Activated CD4-positive, alpha-beta T cell treated with anti-CD3 and anti-CD28 coated beads, Interleukin-2, amount 50 U/mL, for 24 hours (primary cell): Measurements from ENCODE around the gene LRRC72.
"Not testable (repeated sequence)": the region's sequence is repeated elsewhere in the genome, so short reads cannot be mapped to it uniquely, and the experiment has no call there.

Experiments used
- DNase-seq, 2 donors: peaks; one replicate each; pipeline ENCODE4 v3.0.0-alpha.2; 2020; ENCODE audit warnings: low read depth in 1 of 2, low spot score in 1 of 2

LRRC72 gene

DNA sequence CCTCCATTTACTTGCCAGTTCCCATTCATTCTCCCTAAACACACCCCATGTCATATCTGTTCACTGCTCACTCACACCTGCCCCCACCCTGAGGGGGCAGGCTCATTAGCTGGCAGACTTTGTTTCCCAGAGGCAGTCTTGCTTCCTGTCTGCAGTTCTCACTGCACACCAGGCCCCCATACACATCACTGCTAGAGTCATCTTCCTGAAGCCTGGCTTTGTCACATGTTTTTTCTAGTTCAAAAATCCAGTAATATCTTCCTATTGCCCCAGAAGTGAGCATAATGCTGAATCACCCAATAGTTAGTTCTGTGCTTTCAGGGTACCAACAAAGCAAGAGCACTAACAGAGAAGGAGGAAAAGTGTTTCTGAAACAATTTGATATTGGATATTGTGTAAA lies 1.9 kb downstream of the LRRC72 start:
- DNase-seq = no peak

DNA sequence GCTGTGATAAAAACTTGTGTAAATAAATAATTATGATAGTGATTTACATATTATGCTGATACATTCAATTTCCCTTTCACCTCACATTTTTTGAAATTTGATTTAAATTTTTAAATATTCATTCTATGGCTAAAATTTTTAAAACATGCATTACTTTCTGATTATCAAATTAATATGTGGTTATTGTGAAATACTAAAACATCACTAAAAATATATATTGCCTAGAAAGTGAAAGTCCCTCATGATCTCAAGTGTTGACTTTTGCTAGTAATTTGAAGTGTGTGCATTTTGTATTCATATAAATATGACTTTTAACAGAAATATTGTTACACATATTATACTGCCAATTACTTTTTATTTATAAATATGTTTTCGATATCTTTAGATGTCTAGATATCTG lies 3.1 kb downstream of the LRRC72 start:
- DNase-seq = no peak

GRCh38 chr7:16531707-16532106 lies 5.1 kb downstream of the LRRC72 start:
- no peak for DNase-seq

GRCh38 chr7:16532272-16532671 lies 5.6 kb downstream of the LRRC72 start:
- DNase-seq = no peak

DNA sequence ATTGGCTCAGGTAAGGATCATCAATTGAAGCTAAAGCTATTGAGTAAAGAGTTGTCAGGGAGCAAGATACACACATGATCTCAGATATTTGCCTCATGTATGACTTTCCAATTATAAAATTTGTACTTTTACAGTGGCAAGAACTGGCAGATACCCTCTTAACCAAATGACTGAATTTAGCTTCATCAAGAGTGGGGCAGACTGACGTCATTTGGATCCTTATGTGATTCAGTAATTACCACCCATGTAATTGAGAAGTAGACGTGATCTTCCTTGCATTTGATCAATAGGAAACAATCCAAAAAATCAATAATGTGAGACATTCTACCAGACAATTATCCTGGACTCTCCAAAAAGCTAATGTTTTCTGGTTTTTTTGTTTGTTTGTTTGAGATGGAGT lies 8.9 kb downstream of the LRRC72 start:
- DNase-seq = no peak

DNA sequence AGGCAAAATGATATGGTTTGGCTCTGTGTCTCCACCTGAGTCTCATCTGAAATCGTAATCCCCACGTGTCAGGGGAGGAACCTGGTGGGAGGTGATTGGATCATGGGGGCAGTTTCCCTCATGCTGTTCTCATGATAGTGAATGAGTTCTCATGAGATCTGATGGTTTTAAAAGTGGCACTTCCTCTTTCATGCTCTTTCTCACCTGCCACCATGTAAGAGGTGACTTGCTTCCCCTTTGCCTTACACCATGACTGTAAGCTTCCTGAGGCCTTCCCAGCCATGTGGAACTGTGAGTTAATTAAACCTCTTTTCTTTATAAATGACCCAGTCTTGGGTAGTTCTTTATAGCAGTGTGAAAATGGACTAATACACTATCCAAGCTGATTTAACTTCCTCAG lies 13.9 kb downstream of the LRRC72 start:
- not testable (repeated sequence) for DNase-seq

DNA sequence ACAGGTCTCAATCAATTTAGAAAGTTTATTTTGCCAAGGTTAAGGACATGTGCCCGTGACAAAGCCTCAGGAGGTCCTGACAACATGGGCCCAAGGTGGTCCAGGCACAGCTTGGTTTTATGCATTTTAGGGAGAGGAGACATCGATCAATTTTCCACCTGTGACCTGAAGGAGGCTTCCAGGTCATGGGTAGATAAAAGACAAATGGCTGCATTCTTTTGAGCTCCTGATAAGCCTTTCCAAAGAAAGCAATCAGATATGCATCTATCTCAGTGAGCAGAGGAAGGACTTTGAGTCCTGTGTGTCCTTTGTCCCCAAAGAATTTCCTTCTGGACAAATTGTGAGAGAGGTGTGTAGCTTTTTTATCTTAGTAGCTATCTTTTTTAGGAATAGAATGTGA lies 15.8 kb downstream of the LRRC72 start:
- no peak for DNase-seq

DNA sequence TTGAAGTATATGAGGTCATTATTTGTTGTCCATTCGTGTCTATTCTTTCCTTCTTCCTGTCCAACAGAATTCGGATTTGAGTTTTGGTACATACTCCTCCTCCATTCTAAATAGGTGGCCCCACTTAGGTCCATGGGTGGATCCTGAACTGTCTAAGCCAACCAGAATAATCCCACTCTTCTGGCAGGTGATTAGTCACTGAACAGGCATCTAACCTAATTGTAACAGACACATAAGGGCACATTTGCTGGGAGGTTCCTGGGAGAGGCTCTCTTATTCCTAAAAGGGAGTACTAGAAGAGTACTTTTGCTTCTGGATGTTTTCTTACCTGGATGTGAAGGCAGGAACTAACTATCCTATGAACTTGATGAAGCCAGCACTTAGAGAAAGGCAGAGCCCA lies 16.8 kb downstream of the LRRC72 start:
- DNase-seq = no peak

DNA sequence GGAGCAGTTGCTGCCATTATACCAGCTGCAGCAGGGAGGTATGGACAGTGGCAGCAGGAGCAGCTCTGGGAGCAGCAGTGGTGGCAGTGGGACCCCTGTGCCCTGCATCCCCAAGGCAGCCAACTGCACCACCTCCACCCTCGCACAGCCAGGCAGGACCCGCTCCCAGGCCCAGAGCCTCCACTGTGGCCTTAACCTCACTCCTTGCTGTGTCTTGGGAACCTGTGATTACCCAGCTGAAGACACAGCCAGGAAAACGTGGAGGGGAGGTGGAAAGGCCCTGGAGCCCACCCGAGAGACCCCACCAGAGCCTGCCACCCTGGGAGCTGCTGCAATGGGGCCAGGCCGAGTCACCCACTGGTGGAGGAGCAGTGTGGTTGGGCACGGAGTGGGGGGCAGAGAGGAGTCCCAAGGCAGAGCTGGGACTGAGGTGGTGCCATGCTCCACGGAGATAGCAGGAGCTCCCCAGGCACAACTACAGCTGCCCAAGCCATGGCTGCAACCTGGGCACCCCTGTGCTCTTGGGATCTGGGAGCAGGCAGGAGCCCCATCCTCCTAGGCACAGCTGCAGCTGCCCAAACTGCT lies 20.4 kb downstream of the LRRC72 start:
- DNase-seq = no peak

DNA sequence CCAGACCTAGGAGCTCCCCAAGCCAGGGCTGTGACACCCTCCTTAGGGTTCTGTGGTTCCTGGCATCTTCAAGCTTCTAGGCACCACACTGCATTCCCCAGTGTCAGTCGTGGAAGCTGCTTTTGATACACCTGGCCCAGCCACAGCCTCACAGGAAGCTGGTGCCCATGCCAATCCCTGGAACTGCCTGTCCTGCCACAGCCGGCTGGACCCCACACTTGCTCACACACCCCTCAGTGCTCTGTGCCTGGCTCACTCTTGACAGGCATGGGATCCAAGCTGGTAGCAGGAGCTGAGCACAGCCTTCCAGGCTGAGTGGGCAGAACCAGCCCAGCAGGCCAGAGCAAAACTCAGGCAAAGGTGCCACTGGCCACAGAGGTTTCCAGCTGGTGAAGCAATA lies 21.8 kb downstream of the LRRC72 start:
- no peak for DNase-seq

GRCh38 chr7:16550671-16551070 lies 24.0 kb downstream of the LRRC72 start:
- DNase-seq = no peak

DNA sequence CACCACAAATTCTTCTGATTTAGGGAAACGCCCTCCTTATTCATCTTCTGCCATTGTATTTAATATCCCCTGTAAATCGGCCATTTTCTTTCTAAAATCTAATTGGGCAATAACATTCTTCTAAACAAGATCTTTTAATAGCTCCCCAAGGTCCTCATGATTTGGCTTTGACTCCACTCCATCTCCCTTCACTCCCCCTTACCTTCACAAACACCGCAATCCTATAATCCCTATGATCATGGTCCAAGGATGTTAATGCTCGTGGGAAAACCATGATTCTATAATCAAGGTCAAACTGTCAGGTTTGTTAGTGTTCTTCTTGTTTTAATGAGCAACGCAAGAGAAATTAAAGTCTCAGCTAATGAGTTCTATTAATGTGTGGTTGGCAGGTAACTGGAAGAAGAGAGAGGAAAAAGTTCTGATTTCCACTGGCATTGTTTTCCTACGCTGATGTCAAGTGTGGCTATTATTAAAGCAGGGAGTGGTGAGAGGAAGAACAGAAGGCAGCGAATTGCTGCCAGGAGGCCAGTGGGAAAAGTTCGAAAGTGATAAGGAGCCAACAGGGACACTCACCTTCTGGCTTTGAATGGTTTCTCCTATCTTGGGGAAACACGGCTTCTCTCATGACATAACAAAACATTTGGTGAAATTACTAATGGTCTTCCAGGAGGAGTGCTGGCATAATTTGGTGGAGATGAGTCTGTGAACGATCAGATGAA lies 28.1 kb downstream of the LRRC72 start:
- DNase-seq = no peak

- DNase-seq = no peak
Observed at GRCh38 chr7:16556359-16556758, 29.7 kb downstream of the LRRC72 start.

DNA sequence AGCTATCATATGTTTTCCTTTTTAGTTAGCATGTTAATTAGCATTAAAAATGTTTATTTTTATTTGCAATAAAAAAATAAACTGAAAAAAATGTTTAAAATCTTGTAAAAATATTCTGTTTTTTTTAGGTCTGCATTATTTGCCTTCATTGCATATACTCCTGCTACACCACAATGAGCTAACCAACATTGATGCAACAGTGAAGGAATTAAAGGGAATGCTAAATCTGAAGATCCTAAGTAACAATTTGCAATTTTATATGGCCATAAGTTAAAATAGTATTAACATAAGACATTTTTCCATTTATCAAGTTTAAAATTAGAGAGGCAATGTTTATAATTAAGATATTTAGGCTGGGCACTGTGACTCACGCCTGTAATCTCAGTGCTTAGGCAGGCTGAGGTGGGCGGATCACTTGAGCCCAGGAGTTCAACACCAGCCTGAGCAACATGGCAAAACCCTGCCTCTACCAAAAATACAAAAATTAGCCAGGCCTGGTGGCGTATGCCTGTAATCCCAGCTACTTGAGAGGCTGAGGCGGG lies 32.2 kb downstream of the LRRC72 start:
- DNase-seq = no peak

- DNase-seq = no peak
Observed at GRCh38 chr7:16559497-16560179, 33.0 kb downstream of the LRRC72 start.

DNA sequence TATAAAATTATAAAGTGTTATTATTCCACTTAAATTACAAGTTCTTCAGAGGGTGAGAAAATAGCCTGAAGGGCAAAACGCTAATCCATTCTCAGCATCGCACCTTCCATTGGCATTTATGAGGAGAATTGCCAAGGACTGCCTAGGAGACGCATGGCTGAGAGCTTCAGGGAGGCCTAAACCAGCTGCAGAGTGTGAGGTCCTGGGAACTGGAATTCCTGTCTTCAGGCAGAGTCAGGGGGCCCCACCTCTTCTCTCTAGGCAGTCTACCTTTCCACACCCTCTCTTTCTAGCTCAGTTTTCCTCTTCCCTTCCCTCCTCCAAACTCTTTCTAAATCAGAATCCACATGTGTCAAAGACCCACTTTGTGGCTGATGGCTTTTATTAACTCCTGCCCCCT lies 35.3 kb downstream of the LRRC72 start:
- DNase-seq = no peak

DNA sequence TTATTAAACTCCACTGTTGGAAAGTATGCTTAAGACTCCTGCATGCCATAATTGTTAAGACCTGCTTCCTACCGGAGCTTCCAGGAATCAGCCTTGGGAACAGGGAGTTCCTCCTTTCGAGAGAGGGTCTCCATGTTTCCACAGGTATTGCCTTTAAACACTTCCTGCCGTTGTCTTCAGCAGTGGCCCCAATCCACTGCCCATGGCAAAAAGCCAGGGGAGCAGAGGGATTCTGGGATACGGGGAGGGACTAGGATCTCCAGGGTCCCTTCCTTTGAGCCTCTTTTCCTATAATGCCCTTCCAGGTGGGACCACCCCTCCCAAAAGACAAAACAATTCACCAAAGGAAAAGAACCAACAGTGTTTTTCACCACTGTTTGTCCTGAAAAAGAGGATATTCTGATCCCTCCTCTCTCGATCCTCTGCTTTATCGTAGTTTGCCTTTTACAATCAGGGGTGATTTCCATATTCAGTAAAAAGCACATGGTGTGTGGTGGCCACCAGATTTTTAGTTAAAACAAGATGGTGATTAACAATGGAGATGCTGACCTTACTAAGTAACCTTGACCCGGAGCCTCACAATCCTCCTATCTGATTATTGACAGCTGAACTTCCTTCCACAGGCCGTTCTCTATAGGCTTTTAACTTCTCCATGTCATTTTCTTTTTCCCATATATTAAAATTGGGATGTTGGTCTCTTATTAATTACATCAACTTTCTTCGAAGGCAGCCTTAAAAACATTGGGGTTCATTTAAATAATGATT lies 36.0 kb downstream of the LRRC72 start:
- DNase-seq = no peak

GRCh38 chr7:16563281-16564022 lies 36.8 kb downstream of the LRRC72 start:
- DNase-seq = no peak

DNA sequence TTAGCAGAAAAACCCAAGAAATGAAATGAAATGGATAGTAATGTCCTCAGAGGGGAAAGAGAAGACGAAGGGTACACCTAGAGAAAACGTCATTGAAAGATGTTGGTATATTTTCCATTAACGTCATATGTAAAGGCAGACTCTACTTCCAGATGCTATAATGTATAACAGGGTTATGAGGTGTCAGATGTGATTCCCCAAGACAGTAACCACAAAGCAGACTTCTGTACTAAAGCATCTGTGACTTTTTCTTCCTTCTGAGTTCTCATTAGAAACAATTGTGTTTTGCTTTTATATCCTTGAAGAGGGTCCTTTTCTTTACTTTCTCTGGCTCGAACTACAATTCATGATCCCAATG lies 37.4 kb downstream of the LRRC72 start:
- DNase-seq = no peak

DNA sequence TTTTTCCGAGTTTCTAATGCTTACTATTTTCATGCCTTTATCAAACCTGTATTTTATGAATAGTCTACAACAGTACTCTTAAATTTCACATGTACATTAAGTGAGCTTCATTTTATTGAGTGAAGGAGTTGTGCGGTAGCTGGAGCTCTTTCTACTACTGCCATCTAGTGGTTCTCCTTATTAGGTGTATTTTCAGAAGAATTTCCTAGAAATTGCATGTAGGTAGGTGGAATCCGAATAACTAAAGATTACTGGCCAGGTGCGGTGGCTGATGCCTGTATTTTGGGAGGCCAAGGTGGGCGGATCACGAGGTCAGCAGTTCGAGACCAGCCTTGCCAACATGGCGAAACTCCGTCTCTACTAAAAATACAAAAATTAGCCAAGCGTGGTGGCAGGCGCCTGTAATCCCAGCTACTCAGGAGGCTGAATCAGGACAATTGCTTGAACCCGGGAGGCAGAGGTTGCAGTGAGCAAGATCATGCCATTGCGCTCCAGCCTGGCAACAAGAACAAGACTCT lies 38.3 kb downstream of the LRRC72 start:
- DNase-seq = no peak

GRCh38 chr7:16571941-16572340 lies 45.3 kb downstream of the LRRC72 start:
- DNase-seq = no peak
